Kidney tubule cell (primary cell): ENCODE results near the gene CAV1.
A peak's percentile ranks its signal among the peaks of the same experiment; 100 is the strongest.

Experiments used
- DNase-seq: peaks from one replicate; pipeline ENCODE4 v3.0.0-alpha.2; 2018; ENCODE audit warnings: low spot score

The CAV1 gene

DNA sequence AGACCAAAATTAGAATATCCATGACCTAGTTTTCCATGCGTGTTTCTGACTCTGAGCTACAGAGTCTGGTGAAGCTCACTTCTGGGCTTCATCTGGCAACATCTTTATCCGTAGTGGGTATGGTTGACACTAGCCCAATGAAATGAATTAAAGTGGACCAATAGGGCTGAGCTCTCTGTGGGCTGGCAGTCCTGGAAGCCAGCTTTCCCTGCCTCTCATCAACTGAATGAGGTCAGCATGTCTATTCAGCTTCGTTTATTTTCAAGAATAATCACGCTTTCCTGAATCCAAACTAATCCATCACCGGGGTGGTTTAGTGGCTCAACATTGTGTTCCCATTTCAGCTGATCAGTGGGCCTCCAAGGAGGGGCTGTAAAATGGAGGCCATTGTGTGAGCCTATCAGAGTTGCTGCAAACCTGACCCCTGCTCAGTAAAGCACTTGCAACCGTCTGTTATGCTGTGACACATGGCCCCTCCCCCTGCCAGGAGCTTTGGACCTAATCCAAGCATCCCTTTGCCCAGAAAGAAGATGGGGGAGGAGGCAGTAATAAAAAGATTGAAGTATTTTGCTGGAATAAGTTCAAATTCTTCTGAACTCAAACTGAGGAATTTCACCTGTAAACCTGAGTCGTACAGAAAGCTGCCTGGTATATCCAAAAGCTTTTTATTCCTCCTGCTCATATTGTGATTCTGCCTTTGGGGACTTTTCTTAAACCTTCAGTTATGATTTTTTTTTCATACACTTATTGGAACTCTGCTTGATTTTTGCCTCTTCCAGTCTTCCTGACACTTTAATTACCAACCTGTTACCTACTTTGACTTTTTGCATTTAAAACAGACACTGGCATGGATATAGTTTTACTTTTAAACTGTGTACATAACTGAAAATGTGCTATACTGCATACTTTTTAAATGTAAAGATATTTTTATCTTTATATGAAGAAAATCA is 35.5 kb downstream of the CAV1 start:
- no peak for DNase-seq

DNA sequence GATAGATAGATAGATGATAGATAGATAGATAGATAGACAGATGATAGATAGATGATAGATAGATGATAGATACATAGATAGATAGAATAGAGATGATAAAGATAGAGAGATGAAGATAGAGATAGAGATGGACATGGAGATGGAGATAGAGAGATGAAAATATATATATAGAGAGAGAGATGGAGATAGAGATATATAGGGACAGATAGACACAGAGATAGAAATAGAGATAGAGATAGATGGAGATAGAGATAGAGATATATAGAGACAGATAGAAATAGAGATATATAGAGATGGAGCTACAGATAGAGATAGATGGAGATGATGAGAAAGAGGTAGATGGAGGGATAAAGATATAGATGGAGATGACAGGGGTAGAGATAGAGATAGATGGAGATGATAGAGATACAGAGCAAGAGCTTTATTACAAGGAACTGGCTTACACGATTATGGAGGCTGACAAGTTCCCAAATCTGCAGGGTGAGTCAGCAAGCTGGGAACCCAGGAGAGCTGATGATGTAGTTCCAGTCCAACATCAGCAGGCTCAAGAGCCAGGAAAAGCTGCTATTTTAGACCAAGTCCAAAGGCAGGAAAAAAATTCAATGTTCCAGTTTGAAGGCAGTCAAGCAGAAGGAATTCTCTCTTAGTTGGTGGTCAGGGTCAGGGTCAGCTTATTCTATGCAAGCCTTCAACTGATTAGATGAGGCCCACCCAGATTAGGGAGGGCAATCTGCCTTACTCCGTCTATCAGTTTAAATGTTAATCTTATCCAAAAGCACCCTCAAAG is 37.1 kb downstream of the CAV1 start:
- no peak for DNase-seq

DNA sequence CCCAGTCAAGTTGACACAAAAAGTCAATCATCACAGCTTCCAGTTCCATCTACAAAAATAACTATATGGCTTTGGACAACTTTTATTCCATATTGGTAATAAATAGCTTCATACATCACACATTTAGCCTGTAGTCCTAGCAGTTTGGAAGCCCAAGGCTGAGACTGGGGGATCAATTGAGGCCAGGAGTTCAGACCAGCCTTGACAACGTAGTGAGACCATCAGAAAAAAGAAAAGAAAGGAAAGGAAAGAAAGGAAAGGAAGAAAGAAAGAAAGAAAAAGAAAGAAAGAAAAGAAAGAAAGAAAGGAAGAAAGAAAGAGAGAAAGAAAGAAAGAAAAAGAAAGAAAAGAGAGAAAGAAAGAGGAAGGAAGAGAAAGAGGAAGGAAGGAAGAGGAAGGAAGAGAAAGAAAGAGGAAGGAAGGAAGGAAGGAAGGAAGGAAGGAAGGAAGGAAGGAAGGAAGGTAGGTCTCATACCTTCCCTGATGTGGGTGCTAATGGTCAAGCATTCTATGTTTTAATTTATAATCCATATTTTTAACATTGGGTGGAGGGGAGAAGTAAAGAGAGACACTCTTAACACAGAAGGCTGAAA is 37.8 kb downstream of the CAV1 start:
- DNase-seq = no peak

DNA sequence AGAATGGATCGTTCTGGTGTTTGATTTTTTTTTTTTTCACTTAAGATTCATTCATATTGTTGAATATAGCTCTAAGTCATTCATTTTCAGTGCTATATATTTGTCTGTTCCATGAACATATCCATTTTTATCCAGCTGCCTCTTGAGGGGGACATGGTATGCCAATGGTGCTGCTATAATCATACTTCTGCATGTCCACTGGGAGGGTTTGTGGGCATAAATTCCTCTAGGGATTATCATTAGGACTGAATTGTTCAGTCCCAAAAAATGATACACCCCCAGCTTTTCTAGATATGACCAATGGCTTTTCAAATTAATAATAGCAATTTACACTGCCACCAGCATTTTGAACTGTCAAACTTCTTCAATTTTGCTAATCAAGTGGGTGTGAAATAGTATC is 41.1 kb downstream of the CAV1 start:
- no peak for DNase-seq

DNA sequence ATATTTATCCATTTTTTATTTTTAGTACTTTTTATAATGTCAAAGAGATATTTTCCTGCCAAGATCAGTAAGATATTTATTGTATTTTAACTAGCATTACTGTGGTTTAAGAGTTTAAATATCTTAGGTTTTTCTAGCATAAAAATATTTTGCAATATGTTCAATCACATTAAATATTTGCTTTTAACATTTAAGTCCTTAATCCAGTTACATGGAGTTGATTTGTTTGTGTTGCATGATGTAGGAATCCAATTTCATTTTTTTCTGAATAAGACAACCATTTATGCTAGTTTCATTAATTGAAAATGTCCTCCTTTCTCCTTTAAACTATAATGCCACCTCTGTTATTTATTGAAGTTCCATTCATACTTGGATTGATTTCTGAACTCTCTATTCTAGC is 41.8 kb downstream of the CAV1 start:
- no peak for DNase-seq

DNA sequence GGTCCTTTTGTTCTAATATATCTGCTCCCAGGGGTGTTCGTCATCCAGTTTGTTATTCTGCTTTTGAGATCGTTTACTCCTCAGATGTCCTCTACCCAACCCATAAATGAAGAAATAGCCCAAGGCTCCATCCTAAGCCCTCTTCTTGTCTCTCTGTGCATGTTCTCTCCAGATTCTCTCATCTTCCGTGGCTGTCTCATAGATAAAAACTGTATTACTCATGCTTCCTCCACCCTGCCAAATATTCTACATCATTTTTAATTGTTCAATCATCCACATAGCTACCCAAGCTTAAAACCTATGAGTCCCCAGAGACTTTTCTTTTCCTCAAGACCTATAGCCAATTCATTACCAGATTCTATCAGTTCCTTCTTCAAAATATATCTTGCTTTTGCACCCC is 44.9 kb downstream of the CAV1 start:
- DNase-seq = peak; percentile 85

DNA sequence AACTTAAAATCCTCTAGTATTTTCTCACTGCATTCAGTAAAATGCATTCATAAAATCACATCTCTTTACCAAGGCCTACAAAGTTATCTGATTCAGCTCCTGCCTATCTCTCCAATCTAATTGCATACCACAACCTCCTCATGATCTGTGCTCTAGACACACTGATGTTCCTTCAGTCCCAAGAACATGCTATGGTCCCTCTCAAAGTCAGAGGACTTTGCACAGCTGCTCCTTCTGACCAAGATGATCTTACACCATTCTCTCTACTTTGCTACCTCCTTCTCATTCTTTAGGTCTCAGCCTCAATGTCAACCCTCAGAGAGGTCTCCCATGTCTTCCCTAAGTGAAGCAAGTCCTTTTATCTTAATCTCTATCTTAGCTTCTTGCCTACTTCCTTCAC is 45.5 kb downstream of the CAV1 start:
- peak; percentile 29 for DNase-seq

DNA sequence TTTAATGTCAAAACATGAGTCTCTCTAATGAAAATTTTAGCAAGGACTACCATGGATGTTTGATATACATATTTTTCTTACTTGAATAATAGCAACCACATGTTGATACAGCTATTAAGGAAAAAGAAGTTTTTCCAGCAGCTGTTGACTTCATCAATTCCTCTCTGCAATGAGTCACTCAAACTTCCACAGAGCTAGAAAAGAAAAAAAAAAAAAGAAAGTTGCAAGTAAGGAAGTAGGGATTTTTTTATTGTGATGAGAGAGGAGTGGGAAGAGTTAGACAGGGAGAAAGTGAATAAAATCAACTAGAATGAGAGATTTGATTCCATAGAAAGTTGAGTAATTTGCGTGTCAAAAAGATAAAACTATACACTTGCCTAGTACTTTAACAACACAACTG is 46.2 kb downstream of the CAV1 start:
- peak; percentile 80 for DNase-seq

DNA sequence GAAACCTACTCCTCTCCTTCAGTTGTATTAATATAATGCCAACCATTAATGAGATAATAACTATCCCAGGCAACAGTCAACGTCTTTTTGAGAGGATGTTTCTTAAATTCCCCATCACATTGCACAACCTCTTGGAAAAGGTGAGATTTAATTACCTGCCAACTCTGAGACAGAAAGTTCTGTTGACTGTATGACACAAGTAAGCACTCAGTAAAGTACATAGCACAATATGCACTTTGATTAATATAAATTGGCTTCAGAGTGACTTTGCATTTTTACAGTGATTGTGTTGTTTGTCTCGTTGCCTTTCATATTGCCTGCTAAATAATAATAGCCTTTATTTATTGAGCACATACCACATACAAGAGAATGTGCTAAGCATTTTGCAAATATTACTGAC is 46.7 kb downstream of the CAV1 start:
- no peak for DNase-seq

DNA sequence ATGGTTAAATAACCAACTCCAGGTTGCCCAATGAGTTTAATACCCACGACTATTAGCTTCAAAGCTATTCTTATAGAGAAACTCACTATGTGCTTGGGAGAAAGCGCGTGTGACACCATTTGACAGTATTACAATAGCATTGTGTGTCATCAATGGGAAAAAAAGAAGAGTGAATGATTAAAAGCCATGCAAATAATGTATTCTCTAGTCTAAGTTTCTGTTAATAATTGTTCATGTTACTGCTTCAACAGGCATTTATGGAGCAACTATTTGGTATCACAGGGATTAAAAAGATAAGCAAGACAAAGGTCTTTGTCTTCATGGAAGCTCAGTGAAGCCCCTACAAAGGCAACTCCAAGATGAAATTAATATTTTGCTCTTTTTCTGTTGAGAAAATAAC is 47.2 kb downstream of the CAV1 start:
- peak; percentile 85 for DNase-seq

DNA sequence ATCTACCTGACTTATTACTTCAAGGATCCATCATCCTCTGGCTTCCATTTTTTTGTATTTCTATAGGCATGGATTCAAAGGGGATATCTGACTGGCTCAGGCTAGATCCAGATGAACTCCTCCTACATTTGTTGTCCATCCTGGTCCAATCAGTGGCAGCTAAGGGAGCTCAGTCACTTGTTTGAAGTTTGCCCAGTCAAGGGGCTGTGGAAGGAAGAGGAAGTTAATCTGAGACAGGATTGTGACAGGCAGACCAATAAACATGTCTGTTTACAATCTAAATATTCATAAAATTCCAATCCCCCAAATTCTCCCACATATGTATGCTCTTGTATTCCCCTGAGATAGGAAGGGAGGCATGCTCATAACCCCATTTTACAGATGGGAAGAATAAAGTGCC is 48.7 kb downstream of the CAV1 start:
- DNase-seq = peak; percentile 39

DNA sequence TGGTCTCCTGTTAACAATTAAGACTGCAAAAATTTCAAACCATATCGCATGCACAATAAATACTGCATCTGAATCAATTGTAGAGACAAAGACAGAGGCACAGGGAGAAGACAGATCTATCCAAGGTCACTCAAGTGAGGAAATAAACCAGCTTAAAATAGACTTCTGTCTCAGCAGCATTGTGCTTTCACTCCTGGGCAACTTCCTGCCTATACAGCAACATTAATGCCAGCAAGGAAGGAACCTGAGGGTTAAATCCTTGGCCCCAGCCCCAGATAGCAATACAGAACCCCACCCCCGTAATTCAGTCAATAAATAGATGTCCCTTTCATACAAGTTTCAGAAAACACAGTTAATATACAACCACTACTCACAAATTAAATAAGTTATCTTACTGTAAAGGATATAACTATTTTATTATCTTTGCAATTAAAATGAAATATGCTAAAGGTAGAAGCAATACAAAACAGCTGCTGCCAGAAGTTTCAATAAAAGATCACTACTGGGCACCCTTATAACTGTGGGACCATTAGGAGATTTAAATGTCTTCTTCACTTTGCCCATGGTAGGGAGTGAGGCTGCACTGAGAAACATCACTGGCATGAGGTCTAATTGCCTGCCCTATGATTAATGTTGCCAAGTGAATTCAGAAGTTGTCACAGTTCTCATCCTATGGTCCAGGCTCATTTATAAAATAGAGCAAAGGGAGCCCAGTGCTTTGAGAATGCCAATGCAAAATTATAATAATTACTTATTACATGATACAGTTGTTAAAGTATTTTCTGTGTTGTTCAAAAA is 49.4 kb downstream of the CAV1 start:
- DNase-seq = peak; percentile 57

DNA sequence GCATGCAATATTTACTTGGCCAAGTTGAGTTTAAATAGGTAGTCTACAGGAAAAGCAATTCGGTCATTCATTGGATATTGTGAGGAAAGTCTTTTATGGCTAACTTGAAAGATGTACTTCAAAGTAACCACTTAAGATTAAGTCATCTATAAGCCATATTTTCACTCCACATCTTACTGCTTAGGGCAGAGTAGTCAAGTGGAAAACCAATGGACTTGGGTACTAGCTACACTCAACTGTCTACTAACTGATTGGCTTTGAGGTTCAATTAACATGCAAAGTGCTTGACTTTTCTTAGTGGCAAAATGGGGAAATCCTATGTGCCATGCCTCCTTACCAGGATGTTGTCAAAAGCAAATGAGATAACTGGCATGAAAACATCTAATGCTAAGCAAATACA is 51.0 kb downstream of the CAV1 start:
- DNase-seq = peak; percentile 18

DNA sequence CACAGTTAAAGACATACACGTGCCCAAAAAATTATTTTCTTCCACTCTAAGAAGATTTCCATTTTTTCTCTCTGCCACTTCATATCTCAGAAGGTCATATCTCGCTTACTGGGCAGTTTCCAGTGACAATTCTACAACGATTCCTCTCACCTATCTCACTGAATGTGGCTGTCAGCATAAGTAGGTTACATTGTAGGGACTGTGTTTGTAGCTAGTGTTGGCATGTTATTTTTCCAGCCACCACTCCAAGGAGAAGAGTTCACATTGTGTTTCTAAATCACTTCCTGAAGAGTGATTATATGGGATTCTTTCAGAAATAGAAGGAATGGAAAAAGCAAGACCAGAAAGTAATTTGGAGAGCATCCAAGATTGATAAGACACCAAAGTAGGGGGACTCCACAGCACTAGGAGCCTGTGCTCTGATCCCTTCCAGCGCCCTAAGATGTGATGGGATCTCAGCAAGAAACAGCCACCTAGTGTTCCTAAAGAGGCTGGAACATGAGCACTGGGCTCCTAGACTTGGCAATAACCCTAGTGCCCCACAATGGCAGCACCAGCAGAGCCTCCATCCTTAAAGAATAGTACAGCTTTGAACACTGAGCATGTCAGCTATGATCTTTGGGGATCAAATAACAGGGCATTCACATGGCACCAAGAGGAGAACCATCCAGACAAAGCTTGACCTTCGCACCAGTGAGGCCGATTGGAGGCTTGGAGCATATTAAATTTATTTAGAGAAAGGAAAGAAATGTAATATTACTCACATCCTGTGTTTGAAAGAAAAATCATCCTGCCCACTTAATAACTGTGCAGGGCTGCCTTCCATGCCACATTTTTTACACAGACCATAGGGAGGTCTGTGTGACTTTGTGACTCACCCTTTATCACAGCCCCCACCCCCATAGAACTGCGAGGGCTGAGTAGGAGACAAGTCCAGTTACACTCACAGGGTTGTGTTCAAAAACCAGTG is 51.8 kb downstream of the CAV1 start:
- peak; percentile 90 for DNase-seq

DNA sequence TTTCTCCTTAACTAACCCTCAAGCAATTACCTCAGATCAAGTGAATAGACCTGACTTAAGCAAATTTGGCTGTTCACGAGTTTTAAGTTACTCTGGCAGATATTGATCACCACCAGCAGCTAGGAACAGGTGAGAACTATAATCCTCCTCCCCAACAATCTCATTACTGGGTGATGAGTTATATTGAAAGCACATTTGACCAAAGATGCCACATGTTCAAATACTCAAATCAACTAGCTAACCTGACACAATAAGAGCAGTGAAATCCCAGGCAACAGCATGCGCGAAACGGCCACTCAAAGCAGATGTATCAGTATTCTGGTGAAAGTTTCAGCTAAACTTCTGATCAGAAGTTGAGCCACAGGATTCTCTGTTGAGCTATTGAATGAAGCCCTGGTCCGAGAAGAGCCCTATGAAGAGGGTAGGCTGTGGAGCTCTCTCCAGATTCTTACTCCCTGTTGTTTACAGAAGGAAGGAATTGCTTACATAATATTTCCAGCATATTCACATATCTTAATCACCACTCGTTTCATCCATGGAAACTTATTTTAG is 52.6 kb downstream of the CAV1 start:
- DNase-seq = no peak

DNA sequence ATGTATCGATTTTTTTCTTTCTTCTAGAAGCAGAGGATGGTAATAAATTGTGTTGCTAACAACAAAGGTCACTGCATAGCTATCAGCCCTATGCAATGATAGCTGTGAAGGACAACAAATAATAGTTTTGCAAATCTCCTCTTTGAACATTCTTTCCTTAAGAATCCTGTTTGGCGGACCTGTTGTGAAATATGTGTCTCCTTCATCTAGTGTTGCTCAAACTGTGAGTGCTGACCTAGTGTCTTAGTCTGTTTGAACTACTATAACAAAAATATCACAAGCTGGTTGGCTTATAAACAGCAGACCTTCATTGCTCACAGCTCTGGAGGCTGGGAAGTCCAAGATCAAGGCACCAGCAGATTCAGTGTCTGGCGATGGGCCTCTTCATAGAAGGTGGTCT is 53.7 kb downstream of the CAV1 start:
- DNase-seq = no peak

DNA sequence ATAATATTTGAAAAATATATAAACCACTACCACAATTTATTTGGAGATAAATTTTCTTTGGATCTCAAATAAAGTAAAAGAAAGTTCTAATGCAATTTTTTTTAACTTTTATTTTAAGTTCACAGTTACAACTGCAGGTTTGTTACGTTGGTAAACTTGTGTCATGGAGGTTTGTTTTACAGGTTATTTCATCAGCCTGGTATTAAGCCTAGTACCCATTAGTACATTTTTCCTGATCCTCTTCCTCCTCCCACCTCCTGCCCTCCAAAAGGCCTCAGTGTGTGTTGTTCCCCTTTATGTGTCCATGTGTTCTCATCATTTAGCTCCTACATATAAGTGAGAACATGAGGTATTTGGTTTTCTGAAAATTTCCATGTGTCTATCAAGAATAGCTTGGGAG is 54.5 kb downstream of the CAV1 start:
- DNase-seq = no peak

DNA sequence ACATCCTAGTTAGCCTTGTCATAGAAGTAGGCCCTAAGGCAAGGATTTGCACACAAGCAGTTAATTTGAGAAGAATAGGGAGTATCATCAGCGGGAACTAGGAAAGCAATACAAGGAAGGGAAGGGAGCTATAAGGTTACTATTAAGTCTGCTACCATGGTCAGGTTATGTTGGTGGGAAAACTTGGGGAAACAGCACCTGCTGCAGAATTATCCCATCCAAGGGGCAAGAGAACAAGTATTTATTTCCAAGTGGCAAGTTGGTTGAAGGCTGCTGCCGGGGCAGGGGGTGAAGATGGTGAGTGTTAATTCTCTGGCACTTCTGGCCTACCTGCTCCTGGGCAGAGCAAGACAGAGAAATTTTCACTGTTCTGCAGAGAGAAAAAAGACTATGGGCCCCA is 55.0 kb downstream of the CAV1 start:
- no peak for DNase-seq

DNA sequence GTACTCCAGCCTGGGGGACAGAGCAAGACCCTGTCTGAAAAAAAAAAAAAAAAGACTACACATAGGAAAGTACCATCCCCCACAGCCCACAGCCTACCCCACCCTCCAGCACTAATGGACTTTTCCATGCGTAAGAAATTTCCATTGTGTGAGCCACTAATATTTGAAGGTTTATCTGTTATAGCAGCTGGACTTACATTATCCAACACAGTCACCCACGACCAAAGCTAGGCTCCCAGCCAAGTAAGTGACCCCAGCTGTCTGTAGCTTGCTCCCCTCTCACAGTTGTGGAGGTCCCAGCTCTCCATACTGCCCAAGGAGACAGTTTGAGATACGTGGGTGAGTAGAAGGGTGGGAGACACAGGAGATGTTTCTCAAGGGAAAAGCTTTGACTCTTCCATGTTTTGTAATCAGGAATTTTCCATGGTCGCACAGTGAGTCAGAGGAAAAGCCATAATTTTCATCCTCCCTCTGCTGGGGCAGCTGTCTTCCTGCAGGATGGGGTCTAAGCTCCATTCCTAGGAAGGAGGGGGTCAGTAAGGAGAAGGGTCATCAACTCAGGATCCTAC is 57.4 kb downstream of the CAV1 start:
- DNase-seq = peak; percentile 44

DNA sequence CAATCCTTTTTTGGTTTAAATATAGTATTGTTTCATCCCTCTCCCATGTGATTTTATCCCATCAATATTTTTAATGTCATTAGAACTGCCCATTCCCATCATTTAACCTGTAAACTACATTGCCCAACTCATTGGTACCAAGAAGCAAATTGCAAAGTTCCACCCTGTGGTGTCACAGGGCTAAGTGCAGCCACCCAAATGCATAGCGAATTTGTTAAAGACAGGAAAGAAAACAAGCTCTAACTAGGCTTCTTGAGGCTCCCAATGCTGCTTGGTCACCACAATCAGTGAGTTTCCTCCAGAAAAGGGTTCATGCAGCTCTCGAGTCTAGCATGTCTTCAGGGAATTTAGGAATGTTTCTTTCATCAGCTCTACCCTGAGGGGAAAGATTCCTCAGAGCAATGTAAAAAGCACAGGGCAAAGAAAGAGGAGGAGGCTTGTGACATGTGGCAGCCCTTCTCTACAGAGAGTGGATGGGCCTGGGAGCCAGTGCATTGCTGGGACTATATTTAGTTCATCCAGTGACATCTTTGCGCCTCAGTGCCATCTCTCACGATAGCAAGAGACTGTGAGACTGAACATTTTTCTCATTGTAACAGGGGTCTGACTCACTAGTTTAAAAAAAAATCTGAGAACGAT is 58.1 kb downstream of the CAV1 start:
- DNase-seq = no peak
